ENCODE results near the gene GRID2.

DNA sequence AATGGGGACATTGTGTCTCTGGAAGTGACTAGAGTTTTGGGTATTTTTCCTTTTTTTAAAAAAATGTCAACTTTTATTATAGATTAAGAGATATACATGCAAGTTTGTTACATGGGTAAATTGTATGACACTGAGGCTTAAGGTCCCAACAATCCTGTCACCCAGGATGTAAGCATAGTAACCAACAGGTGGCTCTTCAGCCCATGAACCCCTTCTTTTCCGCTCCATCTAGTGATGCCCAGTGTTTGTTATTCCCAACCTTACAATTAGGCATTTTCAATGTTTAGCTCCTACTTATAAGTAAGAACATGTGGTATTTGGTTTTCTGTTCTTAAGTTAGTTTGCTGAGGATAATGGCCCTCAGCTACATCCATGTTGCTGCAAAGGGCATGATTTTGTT, 102.7 kb downstream of the GRID2 start:
- TF ChIP-seq, protein P1, sequence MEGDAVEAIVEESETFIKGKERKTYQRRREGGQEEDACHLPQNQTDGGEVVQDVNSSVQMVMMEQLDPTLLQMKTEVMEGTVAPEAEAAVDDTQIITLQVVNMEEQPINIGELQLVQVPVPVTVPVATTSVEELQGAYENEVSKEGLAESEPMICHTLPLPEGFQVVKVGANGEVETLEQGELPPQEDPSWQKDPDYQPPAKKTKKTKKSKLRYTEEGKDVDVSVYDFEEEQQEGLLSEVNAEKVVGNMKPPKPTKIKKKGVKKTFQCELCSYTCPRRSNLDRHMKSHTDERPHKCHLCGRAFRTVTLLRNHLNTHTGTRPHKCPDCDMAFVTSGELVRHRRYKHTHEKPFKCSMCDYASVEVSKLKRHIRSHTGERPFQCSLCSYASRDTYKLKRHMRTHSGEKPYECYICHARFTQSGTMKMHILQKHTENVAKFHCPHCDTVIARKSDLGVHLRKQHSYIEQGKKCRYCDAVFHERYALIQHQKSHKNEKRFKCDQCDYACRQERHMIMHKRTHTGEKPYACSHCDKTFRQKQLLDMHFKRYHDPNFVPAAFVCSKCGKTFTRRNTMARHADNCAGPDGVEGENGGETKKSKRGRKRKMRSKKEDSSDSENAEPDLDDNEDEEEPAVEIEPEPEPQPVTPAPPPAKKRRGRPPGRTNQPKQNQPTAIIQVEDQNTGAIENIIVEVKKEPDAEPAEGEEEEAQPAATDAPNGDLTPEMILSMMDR (IDR thresholded peaks at IDR 0.05) = no peak
- no peak for TF ChIP-seq POLR2A (IDR thresholded peaks at IDR 0.05)

All from breast epithelium (tissue), 3 donors.